Measurements from ENCODE around the gene SPRTN.

SPRTN gene, protein sequence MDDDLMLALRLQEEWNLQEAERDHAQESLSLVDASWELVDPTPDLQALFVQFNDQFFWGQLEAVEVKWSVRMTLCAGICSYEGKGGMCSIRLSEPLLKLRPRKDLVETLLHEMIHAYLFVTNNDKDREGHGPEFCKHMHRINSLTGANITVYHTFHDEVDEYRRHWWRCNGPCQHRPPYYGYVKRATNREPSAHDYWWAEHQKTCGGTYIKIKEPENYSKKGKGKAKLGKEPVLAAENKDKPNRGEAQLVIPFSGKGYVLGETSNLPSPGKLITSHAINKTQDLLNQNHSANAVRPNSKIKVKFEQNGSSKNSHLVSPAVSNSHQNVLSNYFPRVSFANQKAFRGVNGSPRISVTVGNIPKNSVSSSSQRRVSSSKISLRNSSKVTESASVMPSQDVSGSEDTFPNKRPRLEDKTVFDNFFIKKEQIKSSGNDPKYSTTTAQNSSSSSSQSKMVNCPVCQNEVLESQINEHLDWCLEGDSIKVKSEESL

DNA sequence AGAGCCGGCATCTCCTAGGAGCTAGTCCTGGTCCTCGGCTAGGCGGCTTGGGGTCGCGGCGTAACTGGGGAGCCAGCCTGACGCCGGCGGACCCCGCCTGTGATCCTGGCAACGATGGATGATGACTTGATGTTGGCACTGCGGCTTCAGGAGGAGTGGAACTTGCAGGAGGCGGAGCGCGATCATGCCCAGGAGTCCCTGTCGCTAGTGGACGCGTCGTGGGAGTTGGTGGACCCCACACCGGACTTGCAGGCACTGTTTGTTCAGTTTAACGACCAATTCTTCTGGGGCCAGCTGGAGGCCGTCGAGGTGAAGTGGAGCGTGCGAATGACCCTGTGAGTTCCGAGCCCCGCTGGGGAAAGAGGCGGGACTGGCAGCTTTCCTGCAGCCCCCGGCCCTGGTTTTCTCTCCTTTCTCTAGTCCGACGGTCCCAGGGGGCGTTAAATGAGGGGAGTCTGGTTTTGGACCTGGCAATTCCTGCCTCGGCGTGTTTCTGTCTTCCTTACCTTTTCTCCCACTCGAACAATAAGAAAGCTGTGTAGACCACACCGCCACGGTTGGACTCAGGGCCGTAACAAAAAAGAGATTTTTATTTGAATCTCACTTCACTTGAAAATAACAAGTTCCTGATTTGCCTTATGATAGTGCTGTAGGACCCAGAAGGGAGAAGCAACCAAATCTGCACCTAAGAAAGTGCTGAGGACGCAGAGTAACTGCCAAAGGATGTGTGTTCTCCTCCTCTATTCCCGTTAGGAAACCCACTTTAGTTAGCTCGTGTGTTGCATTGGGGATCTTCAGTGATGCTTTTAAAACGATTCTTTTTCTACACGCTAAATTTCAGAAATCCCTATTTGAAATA, at the start of gene SPRTN:
Gene SPRTN, plus strand, starts transcription at position 24 of the 859 bp plus-strand sequence. Its CDS starts 91 bp downstream, at position 115.
- TF ChIP-seq, protein P1, sequence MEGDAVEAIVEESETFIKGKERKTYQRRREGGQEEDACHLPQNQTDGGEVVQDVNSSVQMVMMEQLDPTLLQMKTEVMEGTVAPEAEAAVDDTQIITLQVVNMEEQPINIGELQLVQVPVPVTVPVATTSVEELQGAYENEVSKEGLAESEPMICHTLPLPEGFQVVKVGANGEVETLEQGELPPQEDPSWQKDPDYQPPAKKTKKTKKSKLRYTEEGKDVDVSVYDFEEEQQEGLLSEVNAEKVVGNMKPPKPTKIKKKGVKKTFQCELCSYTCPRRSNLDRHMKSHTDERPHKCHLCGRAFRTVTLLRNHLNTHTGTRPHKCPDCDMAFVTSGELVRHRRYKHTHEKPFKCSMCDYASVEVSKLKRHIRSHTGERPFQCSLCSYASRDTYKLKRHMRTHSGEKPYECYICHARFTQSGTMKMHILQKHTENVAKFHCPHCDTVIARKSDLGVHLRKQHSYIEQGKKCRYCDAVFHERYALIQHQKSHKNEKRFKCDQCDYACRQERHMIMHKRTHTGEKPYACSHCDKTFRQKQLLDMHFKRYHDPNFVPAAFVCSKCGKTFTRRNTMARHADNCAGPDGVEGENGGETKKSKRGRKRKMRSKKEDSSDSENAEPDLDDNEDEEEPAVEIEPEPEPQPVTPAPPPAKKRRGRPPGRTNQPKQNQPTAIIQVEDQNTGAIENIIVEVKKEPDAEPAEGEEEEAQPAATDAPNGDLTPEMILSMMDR (conservative IDR thresholded peaks at IDR 0.05): no peak
- peak within 1 kb of the TSS; percentile 79 for H3K27ac ChIP-seq

DNA sequence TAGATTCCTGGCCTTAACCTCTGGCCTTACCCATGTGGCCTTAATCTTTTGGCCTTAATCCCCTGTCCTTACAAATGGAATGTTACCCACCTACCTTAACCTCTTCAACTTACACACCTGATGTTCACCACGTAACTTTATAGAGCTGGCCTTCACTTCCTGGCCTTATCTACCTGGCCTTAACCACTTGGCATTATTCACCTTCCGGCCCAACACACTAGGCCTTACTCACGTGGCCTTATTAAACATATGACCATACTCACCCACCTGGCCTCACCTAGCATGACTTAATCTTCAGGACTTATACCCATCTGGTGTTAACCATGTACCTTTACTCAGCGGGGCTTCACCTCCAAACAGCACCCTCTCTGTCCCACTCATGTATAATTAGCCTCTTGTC, 42.2 kb upstream of the SPRTN start:
- no peak overlapping the region for H3K27ac ChIP-seq
- TF ChIP-seq, protein P1 (conservative IDR thresholded peaks at IDR 0.05): no peak

DNA sequence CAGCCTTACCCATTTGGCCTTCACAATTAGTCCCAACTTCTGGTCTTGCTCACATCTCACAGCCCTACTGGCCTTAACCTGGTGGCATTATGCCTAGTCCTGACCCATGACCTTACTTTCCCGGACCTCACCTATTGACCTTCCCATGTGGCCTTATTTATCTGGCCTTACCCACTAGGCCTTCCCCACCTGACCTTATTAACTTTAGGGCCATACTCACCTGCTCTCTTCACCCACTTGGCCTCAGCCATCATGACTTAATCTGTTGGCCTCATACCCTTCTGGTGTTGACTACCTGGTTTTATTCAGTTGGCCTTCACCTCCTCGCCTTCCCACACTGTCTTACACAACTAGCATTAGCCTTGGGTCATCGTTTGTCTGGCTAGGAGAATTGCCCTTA, 36.1 kb upstream of the SPRTN start:
- no peak overlapping the region for H3K27ac ChIP-seq
- TF ChIP-seq, protein P1 (conservative IDR thresholded peaks at IDR 0.05): no peak

DNA sequence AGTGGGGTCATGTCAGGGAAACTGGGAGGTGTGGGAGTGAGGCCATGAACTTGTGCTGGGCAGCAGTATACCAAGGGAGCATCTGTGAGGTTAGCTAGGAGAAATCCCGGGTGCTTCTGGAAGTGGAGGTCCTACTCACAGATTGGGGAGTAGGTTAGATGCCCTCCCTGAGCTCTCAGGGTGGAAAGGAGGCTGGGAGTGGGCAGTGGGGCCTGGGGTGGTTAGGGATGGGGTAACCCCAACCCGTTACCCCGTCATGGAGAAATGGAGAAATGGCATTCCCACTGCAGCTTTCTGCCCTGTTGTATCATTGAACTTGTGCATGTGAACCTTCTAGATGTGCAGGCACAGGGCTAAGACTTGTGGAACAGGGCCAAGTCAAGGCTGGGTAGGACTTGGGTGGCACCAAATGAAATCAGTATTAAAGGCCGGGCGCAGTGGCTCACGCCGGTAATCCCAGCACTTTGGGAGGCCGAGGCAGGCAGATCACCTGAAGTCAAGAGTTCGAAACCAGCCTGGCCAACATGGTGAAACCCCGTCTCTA, 27.6 kb upstream of the SPRTN start:
- H3K27ac ChIP-seq: no peak overlapping the region
- TF ChIP-seq, protein P1 (conservative IDR thresholded peaks at IDR 0.05): no peak

DNA sequence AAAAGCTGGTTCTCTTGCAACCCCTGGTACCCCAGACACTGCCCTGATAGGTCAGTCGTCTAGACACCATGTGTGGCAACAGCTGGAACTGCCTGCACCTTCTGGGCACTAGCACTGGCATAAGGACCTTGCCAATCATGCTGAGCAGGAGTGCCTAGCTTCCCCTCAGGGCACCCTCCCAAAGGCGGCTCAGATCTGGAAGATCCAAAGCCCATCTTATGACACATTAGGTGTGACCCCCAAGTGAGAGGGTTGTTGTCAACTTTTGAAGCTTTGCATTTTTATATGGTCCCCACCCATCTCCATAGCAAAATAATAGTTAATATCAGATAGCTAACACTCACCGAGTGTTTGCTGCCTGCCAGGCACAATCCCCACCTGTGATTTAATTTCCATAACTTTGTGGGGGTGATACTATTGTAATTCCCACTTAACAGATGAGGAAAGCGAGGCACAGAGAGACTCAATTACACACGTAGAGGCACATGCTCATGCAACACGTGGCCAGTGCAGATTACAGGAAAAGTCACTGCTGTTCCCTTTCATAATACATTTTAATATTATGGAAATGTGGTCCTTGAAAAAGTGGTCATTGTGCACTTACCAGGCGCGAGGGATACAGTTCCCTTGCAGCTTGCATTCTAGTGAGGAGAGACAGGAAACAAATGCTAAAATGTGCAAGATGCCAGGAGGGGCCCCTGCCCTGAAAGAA, 26.2 kb upstream of the SPRTN start:
- no peak overlapping the region for H3K27ac ChIP-seq
- TF ChIP-seq, protein P1 (conservative IDR thresholded peaks at IDR 0.05): no peak

DNA sequence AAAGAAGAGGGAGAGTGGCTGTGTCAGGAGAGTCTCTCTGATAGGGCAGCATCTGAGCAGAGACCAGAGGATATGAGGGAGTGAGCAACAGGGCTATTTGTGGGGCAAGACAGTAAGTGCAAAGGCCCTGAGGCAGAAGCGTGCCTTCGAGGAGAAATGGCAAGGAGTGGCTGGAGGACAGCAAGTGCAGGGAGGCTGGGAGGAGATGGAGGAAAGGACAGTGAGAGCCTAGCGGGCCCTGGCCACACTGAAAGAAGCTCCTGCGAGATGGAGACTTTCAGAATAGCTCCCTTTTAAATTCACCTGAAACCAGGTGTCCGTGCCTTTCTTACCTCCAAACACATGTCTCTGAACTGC, 25.7 kb upstream of the SPRTN start:
- no peak overlapping the region for H3K27ac ChIP-seq
- TF ChIP-seq, protein P1 (conservative IDR thresholded peaks at IDR 0.05): no peak

Data from VCaP (cell line).